NB4 (cell line): ENCODE data around the gene CFAP53.
A peak's percentile ranks its signal among the peaks of the same experiment; 100 is the strongest.

Source experiments
- DNase-seq: peaks from one replicate; pipeline ENCODE4 v3.0.0; 2010; ENCODE audit warnings: low read depth
- H3K4me3 ChIP-seq: one replicate; pipeline ENCODE4 v1.5.1; 2011; ENCODE audit warnings: mild to moderate bottlenecking, low read depth, low read length, moderate library complexity
- MYC ChIP-seq: IDR thresholded peaks from 2 replicates; pipeline ENCODE4 v1.6.1; 2011; ENCODE audit warnings: low read depth, low read length
- POLR2A ChIP-seq: IDR thresholded peaks from 2 replicates; pipeline ENCODE4 v1.6.1; 2011; ENCODE audit warnings: mild to moderate bottlenecking; ENCODE audit not compliant: insufficient read length; ENCODE audit errors: extremely low read depth
- TF ChIP-seq, protein P1 (sequence below): IDR thresholded peaks from 2 replicates; pipeline ENCODE4 v1.6.1; 2011; ENCODE audit warnings: low read depth, low read length
- TF ChIP-seq, protein P2 (sequence below): IDR thresholded peaks from one replicate; pipeline ENCODE4 v1.5.1; 2012; ENCODE audit warnings: low read depth, low read length

CFAP53 gene, protein sequence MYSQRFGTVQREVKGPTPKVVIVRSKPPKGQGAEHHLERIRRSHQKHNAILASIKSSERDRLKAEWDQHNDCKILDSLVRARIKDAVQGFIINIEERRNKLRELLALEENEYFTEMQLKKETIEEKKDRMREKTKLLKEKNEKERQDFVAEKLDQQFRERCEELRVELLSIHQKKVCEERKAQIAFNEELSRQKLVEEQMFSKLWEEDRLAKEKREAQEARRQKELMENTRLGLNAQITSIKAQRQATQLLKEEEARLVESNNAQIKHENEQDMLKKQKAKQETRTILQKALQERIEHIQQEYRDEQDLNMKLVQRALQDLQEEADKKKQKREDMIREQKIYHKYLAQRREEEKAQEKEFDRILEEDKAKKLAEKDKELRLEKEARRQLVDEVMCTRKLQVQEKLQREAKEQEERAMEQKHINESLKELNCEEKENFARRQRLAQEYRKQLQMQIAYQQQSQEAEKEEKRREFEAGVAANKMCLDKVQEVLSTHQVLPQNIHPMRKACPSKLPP

DNA sequence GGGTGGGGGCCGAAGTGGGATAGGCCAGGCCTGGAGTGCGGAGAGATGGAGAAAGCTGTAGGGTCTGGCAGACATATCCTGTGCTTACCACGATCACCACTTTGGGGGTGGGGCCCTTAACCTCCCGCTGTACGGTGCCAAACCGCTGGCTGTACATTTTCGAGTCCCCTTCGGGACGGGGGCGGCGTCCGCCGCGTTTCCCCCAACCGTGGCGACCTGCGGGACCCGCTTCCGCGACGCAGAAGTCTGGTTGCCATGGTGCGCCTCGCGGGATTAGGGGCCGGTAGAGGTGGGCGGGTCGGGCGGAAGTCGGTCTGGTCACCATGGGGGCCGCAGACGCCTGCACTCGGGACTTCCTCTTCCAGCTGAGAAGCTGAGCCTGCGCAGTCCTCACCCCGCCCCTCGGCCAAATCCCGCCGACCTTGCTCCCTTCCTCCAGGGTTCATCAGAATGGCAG is at the start of gene CFAP53:
Gene CFAP53 (minus strand): TSS at position 248 of the 457 bp plus-strand sequence. CDS start 91 bp downstream, at position 157.
- TF ChIP-seq, protein P1, sequence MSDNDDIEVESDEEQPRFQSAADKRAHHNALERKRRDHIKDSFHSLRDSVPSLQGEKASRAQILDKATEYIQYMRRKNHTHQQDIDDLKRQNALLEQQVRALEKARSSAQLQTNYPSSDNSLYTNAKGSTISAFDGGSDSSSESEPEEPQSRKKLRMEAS: no peak
- peak; percentile 26 for TF ChIP-seq POLR2A
- TF ChIP-seq, protein P2, sequence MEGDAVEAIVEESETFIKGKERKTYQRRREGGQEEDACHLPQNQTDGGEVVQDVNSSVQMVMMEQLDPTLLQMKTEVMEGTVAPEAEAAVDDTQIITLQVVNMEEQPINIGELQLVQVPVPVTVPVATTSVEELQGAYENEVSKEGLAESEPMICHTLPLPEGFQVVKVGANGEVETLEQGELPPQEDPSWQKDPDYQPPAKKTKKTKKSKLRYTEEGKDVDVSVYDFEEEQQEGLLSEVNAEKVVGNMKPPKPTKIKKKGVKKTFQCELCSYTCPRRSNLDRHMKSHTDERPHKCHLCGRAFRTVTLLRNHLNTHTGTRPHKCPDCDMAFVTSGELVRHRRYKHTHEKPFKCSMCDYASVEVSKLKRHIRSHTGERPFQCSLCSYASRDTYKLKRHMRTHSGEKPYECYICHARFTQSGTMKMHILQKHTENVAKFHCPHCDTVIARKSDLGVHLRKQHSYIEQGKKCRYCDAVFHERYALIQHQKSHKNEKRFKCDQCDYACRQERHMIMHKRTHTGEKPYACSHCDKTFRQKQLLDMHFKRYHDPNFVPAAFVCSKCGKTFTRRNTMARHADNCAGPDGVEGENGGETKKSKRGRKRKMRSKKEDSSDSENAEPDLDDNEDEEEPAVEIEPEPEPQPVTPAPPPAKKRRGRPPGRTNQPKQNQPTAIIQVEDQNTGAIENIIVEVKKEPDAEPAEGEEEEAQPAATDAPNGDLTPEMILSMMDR: no peak
- TF ChIP-seq MYC: no peak
- DNase-seq: peak; percentile 92
- peak within 1 kb of the TSS; percentile 59 for H3K4me3 ChIP-seq

DNA sequence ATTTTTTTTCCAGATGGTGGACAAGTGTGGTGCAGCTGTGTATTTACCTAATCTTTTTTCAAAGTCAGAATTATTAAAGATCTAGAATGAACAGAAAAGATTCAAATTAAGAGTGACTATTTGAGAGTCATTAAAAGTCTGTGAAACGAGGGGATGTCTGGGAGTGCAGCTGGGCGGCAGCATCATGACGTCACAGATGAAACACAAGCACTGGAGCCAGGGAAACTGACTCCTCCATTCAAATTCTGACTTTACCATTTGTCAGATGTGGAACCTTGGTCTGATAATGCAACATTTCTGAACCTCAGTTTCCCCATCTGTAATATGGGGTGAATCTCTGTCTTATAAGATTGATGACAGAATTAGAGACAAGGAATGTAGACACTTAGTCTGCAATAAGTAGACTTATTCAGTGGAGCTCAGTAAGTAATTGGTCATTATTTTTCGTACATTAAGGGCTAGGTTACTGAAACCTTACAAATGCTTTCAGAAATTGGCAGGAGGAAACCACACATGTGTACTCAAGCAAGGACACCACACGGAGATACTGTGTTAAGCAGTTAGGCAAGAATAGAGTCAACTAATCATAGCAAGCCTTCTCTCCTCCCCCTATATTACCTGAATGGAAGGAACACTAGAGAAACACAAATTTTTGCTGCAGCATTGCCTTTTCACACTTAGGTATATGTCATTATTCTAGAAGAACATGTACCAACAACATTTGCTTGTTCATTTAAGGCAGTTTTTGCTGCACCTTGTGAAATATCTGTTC is 49.0 kb upstream of the CFAP53 start:
- no peak overlapping the region for H3K4me3 ChIP-seq
- TF ChIP-seq POLR2A (no peak), MYC (no peak)
- TF ChIP-seq, protein P2: no peak
- TF ChIP-seq, protein P1: no peak
- DNase-seq: no peak

DNA sequence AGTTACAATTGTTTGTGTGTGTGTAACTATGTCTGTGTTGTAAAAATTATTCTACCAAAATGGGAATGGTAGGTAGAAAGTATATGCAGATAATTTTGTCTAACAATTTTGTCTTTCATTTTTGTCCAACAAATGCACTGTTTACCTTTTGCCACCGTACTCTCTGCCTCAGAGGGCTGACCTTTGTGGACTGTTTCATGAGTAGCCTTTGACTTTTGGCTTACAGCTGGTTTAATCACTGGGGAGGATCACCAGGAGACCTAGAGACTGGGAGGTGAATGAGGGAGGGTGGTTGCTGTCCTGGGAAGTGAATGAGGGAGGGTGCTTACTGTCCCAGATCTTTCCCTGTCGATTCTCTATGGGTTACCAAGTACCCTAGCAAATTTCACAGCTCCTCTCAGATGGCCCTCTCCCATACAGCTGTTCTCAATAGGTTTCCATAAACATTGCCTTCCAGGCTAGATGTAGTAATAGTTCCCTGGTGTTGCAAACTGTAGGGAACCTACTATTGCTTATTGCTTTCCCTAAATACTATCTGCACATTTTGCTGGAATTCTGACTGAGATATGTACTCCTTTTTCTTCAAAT is 47.7 kb upstream of the CFAP53 start:
- no peak for DNase-seq
- no peak overlapping the region for H3K4me3 ChIP-seq
- TF ChIP-seq, protein P2: no peak
- TF ChIP-seq POLR2A (no peak), MYC (no peak)
- TF ChIP-seq, protein P1: no peak

DNA sequence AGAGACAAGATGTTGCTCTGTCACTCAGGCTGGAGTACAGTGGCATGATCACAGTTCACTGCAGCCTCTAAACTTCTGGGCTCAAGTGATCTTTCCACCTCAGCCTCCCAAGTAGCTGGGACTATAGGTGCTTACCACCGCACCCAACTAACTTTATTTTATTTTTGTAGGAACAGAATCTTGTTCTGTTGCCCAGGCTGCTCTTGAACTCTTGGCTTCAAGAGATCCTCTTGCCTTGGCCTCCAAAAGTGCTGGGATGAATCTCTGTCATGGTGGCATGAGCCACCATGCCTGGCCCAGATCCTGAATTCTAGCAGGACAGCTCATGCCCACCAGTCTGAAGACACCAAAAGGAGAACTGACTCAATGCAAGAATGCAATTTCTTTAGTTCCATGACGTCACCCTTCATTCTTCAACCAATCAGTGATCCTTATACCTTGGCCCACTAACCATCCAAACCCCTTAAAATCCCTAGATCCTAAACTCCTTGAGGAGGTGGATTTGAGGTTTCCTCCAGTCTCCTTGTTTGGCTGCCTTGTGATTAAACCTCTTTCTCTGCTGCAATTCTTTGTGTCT is 46.8 kb upstream of the CFAP53 start:
- no peak overlapping the region for H3K4me3 ChIP-seq
- no peak for DNase-seq
- TF ChIP-seq, protein P1: no peak
- TF ChIP-seq, protein P2: no peak
- TF ChIP-seq POLR2A (no peak), MYC (no peak)

DNA sequence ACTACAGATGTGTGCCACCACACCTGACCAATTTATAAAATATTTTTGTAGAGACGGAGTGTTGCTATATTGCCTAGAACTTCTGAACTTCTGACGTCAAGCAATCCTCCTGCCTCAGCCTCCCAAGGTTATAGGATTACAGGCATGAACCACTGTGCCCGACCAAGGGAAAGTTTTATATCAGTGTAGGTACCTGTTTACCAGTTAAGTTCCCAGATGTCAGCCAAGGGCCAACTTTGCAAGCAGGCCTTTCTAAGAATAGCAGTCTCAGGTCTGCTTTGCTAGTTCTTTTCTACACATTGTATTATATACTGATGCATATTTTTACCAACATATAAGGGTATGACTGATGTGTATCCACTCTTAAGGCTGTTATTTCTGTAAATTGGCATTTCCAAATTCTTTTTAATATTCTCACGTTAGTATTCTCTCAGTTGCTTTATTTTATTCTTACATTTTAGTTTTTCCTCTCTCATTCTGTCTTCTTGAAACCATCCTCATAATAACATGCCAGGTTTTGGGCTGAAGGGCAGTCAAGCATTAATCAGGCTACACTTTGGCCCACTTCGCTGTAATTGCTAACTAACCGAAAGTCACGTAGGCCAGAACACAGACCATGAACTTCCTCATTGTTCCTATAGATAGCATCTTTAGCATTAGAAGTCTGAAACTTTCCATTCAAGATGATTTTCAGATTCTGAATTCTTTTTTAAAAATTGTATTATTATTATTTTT is 46.2 kb upstream of the CFAP53 start:
- TF ChIP-seq, protein P1: no peak
- TF ChIP-seq, protein P2: no peak
- TF ChIP-seq POLR2A (no peak), MYC (no peak)
- no peak for DNase-seq
- H3K4me3 ChIP-seq: no peak overlapping the region
